KOPT-K1 (cell line): ENCODE results near the gene UBA6.
A peak's percentile ranks its signal among the peaks of the same experiment; 100 is the strongest.
"Not testable (repeated sequence)": the region's sequence is repeated elsewhere in the genome, so short reads cannot be mapped to it uniquely, and the experiment has no call there.

Source experiments
- H3K27ac ChIP-seq: fragments of 200-600 bp; sonication (generic); 2 replicates; pipeline ENCODE4 v1.5.1; 2016; ENCODE audit warnings: antibody characterized with exemption, mild to moderate bottlenecking, low read depth, low read length; ENCODE audit not compliant: poor library complexity, severe bottlenecking
- H3K36me3 ChIP-seq: fragments of 200-600 bp; sonication (generic); 2 replicates; pipeline ENCODE4 v1.5.1; 2017; ENCODE audit warnings: antibody characterized with exemption, mild to moderate bottlenecking, low read length, moderate library complexity; ENCODE audit not compliant: insufficient read depth
- H3K9me3 ChIP-seq: fragments of 200-600 bp; sonication (generic); 2 replicates; pipeline ENCODE4 v1.5.1; 2017; ENCODE audit warnings: antibody characterized with exemption, low read length, mild to moderate bottlenecking; ENCODE audit not compliant: insufficient read depth, poor library complexity, severe bottlenecking

UBA6 gene

GRCh38 chr4:67700738-67701516 is at the start of gene UBA6:
Gene UBA6 (minus strand): TSS chr4:67701155. CDS start chr4:67701119, 36 bp downstream.
- Histone ChIP-seq H3K36me3 (peaks cover 19% of the 10 kb centered on the region), H3K9me3 (peaks cover 2% of the 10 kb centered on the region), H3K27ac (peak within 1 kb of the TSS; percentile 70)

GRCh38 chr4:67750691-67751090 is 49.7 kb upstream of the UBA6 start:
- H3K27ac ChIP-seq = no peak overlapping the region

GRCh38 chr4:67749286-67749685 is 48.3 kb upstream of the UBA6 start:
- Histone ChIP-seq H3K27ac (no peak overlapping the region), H3K36me3 (no peaks in the 10 kb centered on the region), H3K9me3 (no peaks in the 10 kb centered on the region)

More at GRCh38 chr4:67750691-67751090, 49.7 kb upstream of the UBA6 start:
- no peaks in the 10 kb centered on the region for H3K9me3 ChIP-seq
- no peaks in the 10 kb centered on the region for H3K36me3 ChIP-seq

GRCh38 chr4:67746797-67747495 is 46.0 kb upstream of the UBA6 start:
- no peaks in the 10 kb centered on the region for H3K36me3 ChIP-seq
- H3K9me3 ChIP-seq = no peaks in the 10 kb centered on the region
- no peak overlapping the region for H3K27ac ChIP-seq

GRCh38 chr4:67744561-67745283 is 43.8 kb upstream of the UBA6 start:
- no peaks in the 10 kb centered on the region for H3K9me3 ChIP-seq
- no peak overlapping the region for H3K27ac ChIP-seq
- no peaks in the 10 kb centered on the region for H3K36me3 ChIP-seq

GRCh38 chr4:67743194-67743593 is 42.2 kb upstream of the UBA6 start:
- H3K27ac ChIP-seq = no peak overlapping the region
- no peaks in the 10 kb centered on the region for H3K9me3 ChIP-seq
- no peaks in the 10 kb centered on the region for H3K36me3 ChIP-seq

- H3K36me3 ChIP-seq = no peaks in the 10 kb centered on the region
- no peak overlapping the region for H3K27ac ChIP-seq
- no peaks in the 10 kb centered on the region for H3K9me3 ChIP-seq
These were observed 35.3 kb upstream of the UBA6 start for GRCh38 chr4:67736262-67736661.

GRCh38 chr4:67735325-67735724 is 34.4 kb upstream of the UBA6 start:
- H3K36me3 ChIP-seq = no peaks in the 10 kb centered on the region
- H3K27ac ChIP-seq = no peak overlapping the region
- no peaks in the 10 kb centered on the region for H3K9me3 ChIP-seq

- H3K9me3 ChIP-seq = peaks cover 11% of the 10 kb centered on the region
- not testable (repeated sequence) for H3K36me3 ChIP-seq, H3K27ac ChIP-seq
These were observed 29.6 kb upstream of the UBA6 start for GRCh38 chr4:67730511-67730910.

- H3K9me3 ChIP-seq = peaks cover 11% of the 10 kb centered on the region
- no peak overlapping the region for H3K27ac ChIP-seq
- 0 out of 2 replicates have a peak, but pooled peaks cover 3% of the 10 kb centered on the region for H3K36me3 ChIP-seq
These were observed 26.3 kb upstream of the UBA6 start for GRCh38 chr4:67727124-67727850.

GRCh38 chr4:67725981-67726380 is 25.0 kb upstream of the UBA6 start:
- no peak overlapping the region for H3K27ac ChIP-seq
- peaks cover 11% of the 10 kb centered on the region for H3K9me3 ChIP-seq

GRCh38 chr4:67725132-67725531 is 24.2 kb upstream of the UBA6 start:
- H3K27ac ChIP-seq = no peak overlapping the region
- peaks cover 11% of the 10 kb centered on the region for H3K9me3 ChIP-seq

More at GRCh38 chr4:67725981-67726380, 25.0 kb upstream of the UBA6 start:
- peaks cover 11% of the 10 kb centered on the region; the same call in 1 of the 2 replicates for H3K36me3 ChIP-seq

GRCh38 chr4:67723949-67724348 is 23.0 kb upstream of the UBA6 start:
- Histone ChIP-seq H3K9me3 (peaks cover 11% of the 10 kb centered on the region), H3K27ac (no peak overlapping the region), H3K36me3 (peaks cover 22% of the 10 kb centered on the region; the same call in 1 of the 2 replicates)

More at GRCh38 chr4:67725132-67725531, 24.2 kb upstream of the UBA6 start:
- H3K36me3 ChIP-seq = peaks cover 19% of the 10 kb centered on the region; the same call in 1 of the 2 replicates

GRCh38 chr4:67723341-67723740 is 22.4 kb upstream of the UBA6 start:
- peaks cover 11% of the 10 kb centered on the region for H3K9me3 ChIP-seq
- H3K27ac ChIP-seq = no peak overlapping the region
- H3K36me3 ChIP-seq = peaks cover 22% of the 10 kb centered on the region; the same call in 1 of the 2 replicates
